ENCODE data around the gene ZNF80. TPM values are rescaled to one million over a fixed set of nuclear protein-coding genes. Genes with fewer than 3 reads are reported as not detected.
"Not testable (repeated sequence)": the region's sequence is repeated elsewhere in the genome, so short reads cannot be mapped to it uniquely, and the experiment has no call there.

ZNF80 gene
- 1 to 10 TPM in 1 of 2 donors, under 1 TPM in 1; 0.53 to 1.4 TPM for total RNA-seq

- ATAC-seq (replicated peaks in 1 of 2); H3K27me3 Mint-ChIP-seq (ENCODE audit: low read depth); H3K9me3 Mint-ChIP-seq; H3K27ac Mint-ChIP-seq; DNase-seq: not testable (repeated sequence)
- Mint-ChIP-seq H3K4me3 (peak within 1 kb of the TSS; percentile 42 to 72), H3K36me3 (ENCODE audit: insufficient read depth in 2 of 2) (peaks cover 3 to 11% of the 10 kb centered on the region in 2 donors), H3K4me1 (ENCODE audit: low read depth) (peaks cover 60% of the 10 kb centered on the region)
Observed at GRCh38 chr3:114237478-114237877, at the start of gene ZNF80. ZNF80 (minus strand) TSS chr3:114237578; CDS start chr3:114237074, 504 bp downstream.

GRCh38 chr3:114286266-114286665, 48.9 kb upstream of the ZNF80 start:
- Mint-ChIP-seq H3K9me3 (peaks cover 1 to 2% of the 10 kb centered on the region in 2 donors), H3K4me1 (ENCODE audit: low read depth) (peaks cover 43% of the 10 kb centered on the region), H3K27ac (peak overlapping the region; percentile 93), H3K4me3 (peak overlapping the region; percentile 61 to 88), H3K27me3 (ENCODE audit: low read depth) (no peaks in the 10 kb centered on the region), H3K36me3 (ENCODE audit: insufficient read depth in 2 of 2) (no peaks in the 10 kb centered on the region)
- DNase-seq: no peak
- ATAC-seq (replicated peaks in 1 of 2): no peak

GRCh38 chr3:114285648-114286230, 48.4 kb upstream of the ZNF80 start:
- Mint-ChIP-seq H3K27ac (peak overlapping the region; percentile 93), H3K4me1 (ENCODE audit: low read depth) (peaks cover 38% of the 10 kb centered on the region), H3K27me3 (ENCODE audit: low read depth) (no peaks in the 10 kb centered on the region), H3K9me3 (peaks cover 1 to 2% of the 10 kb centered on the region in 2 donors), H3K4me3 (peak overlapping the region; percentile 61 to 88), H3K36me3 (ENCODE audit: insufficient read depth in 2 of 2) (peaks cover 1% of the 10 kb centered on the region in 2 donors)
- ATAC-seq (replicated peaks in 1 of 2) (peak; percentile 40 to 68), DNase-seq (no peak)

- H3K4me1 Mint-ChIP-seq (ENCODE audit: low read depth): peaks cover 30% of the 10 kb centered on the region
- no peak overlapping the region for H3K4me3 Mint-ChIP-seq
- no peak overlapping the region for H3K27ac Mint-ChIP-seq
- H3K9me3 Mint-ChIP-seq: peaks cover 1 to 2% of the 10 kb centered on the region in 2 donors
- DNase-seq (no peak), ATAC-seq (replicated peaks in 1 of 2) (no peak)
- peaks cover 1% of the 10 kb centered on the region in 2 donors for H3K36me3 Mint-ChIP-seq (ENCODE audit: insufficient read depth in 2 of 2)
- H3K27me3 Mint-ChIP-seq (ENCODE audit: low read depth): no peaks in the 10 kb centered on the region
Observed at GRCh38 chr3:114284644-114285043, 47.3 kb upstream of the ZNF80 start.

GRCh38 chr3:114276856-114277255, 39.5 kb upstream of the ZNF80 start:
- not testable (repeated sequence) for H3K4me3 Mint-ChIP-seq; ATAC-seq (replicated peaks in 1 of 2); H3K4me1 Mint-ChIP-seq (ENCODE audit: low read depth); H3K27me3 Mint-ChIP-seq (ENCODE audit: low read depth); H3K9me3 Mint-ChIP-seq; H3K27ac Mint-ChIP-seq; DNase-seq
- H3K36me3 Mint-ChIP-seq (ENCODE audit: insufficient read depth in 2 of 2): peaks cover 9 to 15% of the 10 kb centered on the region in 2 donors

GRCh38 chr3:114274929-114275328, 37.6 kb upstream of the ZNF80 start:
- Mint-ChIP-seq H3K27ac (peak overlapping the region; percentile 65), H3K9me3 (peaks cover 6 to 12% of the 10 kb centered on the region in 2 donors), H3K4me1 (ENCODE audit: low read depth) (peaks cover 7% of the 10 kb centered on the region), H3K4me3 (no peak overlapping the region), H3K27me3 (ENCODE audit: low read depth) (no peaks in the 10 kb centered on the region), H3K36me3 (ENCODE audit: insufficient read depth in 2 of 2) (peaks cover 9 to 24% of the 10 kb centered on the region in 2 donors)
- DNase-seq (no peak), ATAC-seq (replicated peaks in 1 of 2) (peak in 1 of 2 donors; percentile 71)

- H3K27me3 Mint-ChIP-seq (ENCODE audit: low read depth): no peaks in the 10 kb centered on the region
- DNase-seq: no peak
- peaks cover 7% of the 10 kb centered on the region for H3K4me1 Mint-ChIP-seq (ENCODE audit: low read depth)
- ATAC-seq (replicated peaks in 1 of 2): no peak
- H3K36me3 Mint-ChIP-seq (ENCODE audit: insufficient read depth in 2 of 2): peaks cover 11 to 35% of the 10 kb centered on the region in 2 donors
- peak overlapping the region; percentile 51 for H3K27ac Mint-ChIP-seq
- H3K9me3 Mint-ChIP-seq: peaks cover 6 to 15% of the 10 kb centered on the region in 2 donors
- H3K4me3 Mint-ChIP-seq: no peak overlapping the region
Observed at GRCh38 chr3:114272271-114272670, 34.9 kb upstream of the ZNF80 start.

GRCh38 chr3:114270019-114270418, 32.6 kb upstream of the ZNF80 start:
- H3K27me3 Mint-ChIP-seq (ENCODE audit: low read depth): no peaks in the 10 kb centered on the region
- H3K27ac Mint-ChIP-seq: no peak overlapping the region
- H3K4me1 Mint-ChIP-seq (ENCODE audit: low read depth): peaks cover 5% of the 10 kb centered on the region
- DNase-seq (no peak), ATAC-seq (replicated peaks in 1 of 2) (no peak)
- peaks cover 8 to 17% of the 10 kb centered on the region in 2 donors for H3K9me3 Mint-ChIP-seq
- H3K4me3 Mint-ChIP-seq: no peak overlapping the region
- peaks cover 8 to 36% of the 10 kb centered on the region in 2 donors for H3K36me3 Mint-ChIP-seq (ENCODE audit: insufficient read depth in 2 of 2)

- Mint-ChIP-seq H3K4me3 (no peak overlapping the region), H3K27me3 (ENCODE audit: low read depth) (no peaks in the 10 kb centered on the region), H3K27ac (no peak overlapping the region), H3K36me3 (ENCODE audit: insufficient read depth in 2 of 2) (peaks cover 9 to 29% of the 10 kb centered on the region in 2 donors), H3K4me1 (ENCODE audit: low read depth) (peaks cover 5% of the 10 kb centered on the region), H3K9me3 (peaks cover 10 to 24% of the 10 kb centered on the region in 2 donors)
- no peak for DNase-seq
- ATAC-seq (replicated peaks in 1 of 2): no peak
Observed at GRCh38 chr3:114260152-114260551, 22.8 kb upstream of the ZNF80 start.

GRCh38 chr3:114259566-114259965, 22.2 kb upstream of the ZNF80 start:
- H3K4me1 Mint-ChIP-seq (ENCODE audit: low read depth): peaks cover 5% of the 10 kb centered on the region
- peaks cover 8 to 22% of the 10 kb centered on the region in 2 donors for H3K9me3 Mint-ChIP-seq
- peaks cover 9 to 28% of the 10 kb centered on the region in 2 donors for H3K36me3 Mint-ChIP-seq (ENCODE audit: insufficient read depth in 2 of 2)
- no peak for DNase-seq
- H3K27me3 Mint-ChIP-seq (ENCODE audit: low read depth): no peaks in the 10 kb centered on the region
- no peak for ATAC-seq (replicated peaks in 1 of 2)
- H3K27ac Mint-ChIP-seq: no peak overlapping the region
- H3K4me3 Mint-ChIP-seq: no peak overlapping the region

GRCh38 chr3:114253505-114253904, 16.1 kb upstream of the ZNF80 start:
- ATAC-seq (replicated peaks in 1 of 2): peak; percentile 47 to 64
- H3K4me3 Mint-ChIP-seq: no peak overlapping the region

GRCh38 chr3:114252954-114253353, 15.6 kb upstream of the ZNF80 start:
- DNase-seq (no peak), ATAC-seq (replicated peaks in 1 of 2) (peak; percentile 68 to 74)
- Mint-ChIP-seq H3K27ac (no peak overlapping the region), H3K4me1 (ENCODE audit: low read depth) (peaks cover 18% of the 10 kb centered on the region), H3K27me3 (ENCODE audit: low read depth) (no peaks in the 10 kb centered on the region), H3K9me3 (peaks cover 4 to 8% of the 10 kb centered on the region in 2 donors), H3K36me3 (ENCODE audit: insufficient read depth in 2 of 2) (peaks cover 4 to 13% of the 10 kb centered on the region in 2 donors), H3K4me3 (no peak overlapping the region)

More at GRCh38 chr3:114253505-114253904, 16.1 kb upstream of the ZNF80 start:
- Mint-ChIP-seq H3K27ac (no peak overlapping the region), H3K27me3 (ENCODE audit: low read depth) (no peaks in the 10 kb centered on the region), H3K9me3 (peaks cover 6 to 8% of the 10 kb centered on the region in 2 donors), H3K36me3 (ENCODE audit: insufficient read depth in 2 of 2) (peaks cover 4 to 11% of the 10 kb centered on the region in 2 donors), H3K4me1 (ENCODE audit: low read depth) (peaks cover 18% of the 10 kb centered on the region)
- no peak for DNase-seq

- H3K4me1 Mint-ChIP-seq (ENCODE audit: low read depth): peaks cover 36% of the 10 kb centered on the region
- peak overlapping the region; percentile 30 for H3K27ac Mint-ChIP-seq
- ATAC-seq (replicated peaks in 1 of 2) (peak; percentile 93 to 95), DNase-seq (peak; percentile 60 to 62)
- peak overlapping the region in 1 of 2 donors; percentile 49 for H3K4me3 Mint-ChIP-seq
- H3K9me3 Mint-ChIP-seq: peaks cover 4 to 14% of the 10 kb centered on the region in 2 donors
- peaks cover 9 to 21% of the 10 kb centered on the region in 2 donors for H3K36me3 Mint-ChIP-seq (ENCODE audit: insufficient read depth in 2 of 2)
- H3K27me3 Mint-ChIP-seq (ENCODE audit: low read depth): peaks cover 11% of the 10 kb centered on the region
Observed at GRCh38 chr3:114242947-114243346, 5.6 kb upstream of the ZNF80 start.

All from activated T-cell treated with anti-CD3 and anti-CD28 coated beads, Interleukin-2, amount 50 U/mL, for 72 hours (primary cell).